DOHH2 (cell line): ENCODE measurements around the gene MRGPRD.

ENCODE experiments used
- EZH2phosphoT487 ChIP-seq: fragments of 200-600 bp; sonication (generic); IDR thresholded peaks from 2 replicates; pipeline ENCODE4 v1.6.1; 2017; ENCODE audit warnings: borderline replicate concordance, mild to moderate bottlenecking, antibody characterized with exemption, low read length, moderate library complexity, mixed read lengths
- TF ChIP-seq, protein P1 (sequence below): fragments of 200-600 bp; sonication (generic); IDR thresholded peaks from one replicate; pipeline ENCODE4 v1.5.1; 2014; ENCODE audit warnings: antibody characterized with exemption, mild to moderate bottlenecking, low read depth, low read length; ENCODE audit not compliant: poor library complexity, severe bottlenecking

DNA sequence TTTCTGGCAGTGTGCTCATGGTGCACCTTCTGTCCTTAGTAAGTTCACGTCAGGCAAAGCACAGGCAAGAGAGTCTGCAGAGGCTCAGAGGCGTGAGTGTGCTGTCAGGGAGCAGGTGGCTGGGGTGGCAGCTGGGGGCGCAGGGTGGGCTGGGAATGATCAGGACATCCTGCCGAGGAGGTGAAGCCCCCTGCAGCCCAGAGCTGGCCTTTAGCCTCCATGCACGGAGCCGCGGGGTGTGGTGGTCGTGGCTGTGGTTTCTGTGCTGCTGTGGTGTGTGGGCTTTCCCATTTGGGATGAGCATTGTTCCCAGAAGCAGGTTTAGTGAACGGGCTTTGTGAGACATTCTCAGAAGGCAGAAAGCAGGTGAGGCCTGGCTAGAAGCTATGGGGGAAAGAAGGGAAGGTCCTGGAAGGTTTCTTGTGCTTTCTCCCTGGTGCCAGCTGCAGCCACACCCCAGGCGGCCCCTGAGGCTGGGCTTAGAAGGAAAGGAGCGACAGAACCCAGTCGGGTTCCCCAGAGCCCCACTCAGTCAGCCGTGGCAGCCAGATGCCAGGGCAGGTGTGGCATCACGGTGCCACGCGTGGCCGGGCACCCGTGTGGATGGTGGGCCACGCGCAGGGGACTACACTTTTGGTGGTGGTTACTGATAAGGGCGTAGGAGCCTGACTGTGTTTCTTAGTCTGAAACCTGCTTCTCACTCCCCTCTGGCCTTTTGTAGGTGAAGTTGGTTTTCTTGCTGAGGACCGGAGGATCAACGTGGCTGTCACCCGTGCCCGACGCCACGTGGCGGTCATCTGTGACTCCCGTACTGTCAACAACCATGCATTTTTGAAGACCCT lies 45.0 kb downstream of the MRGPRD start:
- TF ChIP-seq, protein P1, sequence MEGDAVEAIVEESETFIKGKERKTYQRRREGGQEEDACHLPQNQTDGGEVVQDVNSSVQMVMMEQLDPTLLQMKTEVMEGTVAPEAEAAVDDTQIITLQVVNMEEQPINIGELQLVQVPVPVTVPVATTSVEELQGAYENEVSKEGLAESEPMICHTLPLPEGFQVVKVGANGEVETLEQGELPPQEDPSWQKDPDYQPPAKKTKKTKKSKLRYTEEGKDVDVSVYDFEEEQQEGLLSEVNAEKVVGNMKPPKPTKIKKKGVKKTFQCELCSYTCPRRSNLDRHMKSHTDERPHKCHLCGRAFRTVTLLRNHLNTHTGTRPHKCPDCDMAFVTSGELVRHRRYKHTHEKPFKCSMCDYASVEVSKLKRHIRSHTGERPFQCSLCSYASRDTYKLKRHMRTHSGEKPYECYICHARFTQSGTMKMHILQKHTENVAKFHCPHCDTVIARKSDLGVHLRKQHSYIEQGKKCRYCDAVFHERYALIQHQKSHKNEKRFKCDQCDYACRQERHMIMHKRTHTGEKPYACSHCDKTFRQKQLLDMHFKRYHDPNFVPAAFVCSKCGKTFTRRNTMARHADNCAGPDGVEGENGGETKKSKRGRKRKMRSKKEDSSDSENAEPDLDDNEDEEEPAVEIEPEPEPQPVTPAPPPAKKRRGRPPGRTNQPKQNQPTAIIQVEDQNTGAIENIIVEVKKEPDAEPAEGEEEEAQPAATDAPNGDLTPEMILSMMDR = no peak
- TF ChIP-seq EZH2phosphoT487 = no peak
